GM11168 (cell line): Measurements from ENCODE around the gene LTB.

Experiments used
- in situ Hi-C: fragments of 300-500 bp; cut with MboI; formaldehyde crosslinking; loops from one replicate; pipeline ENCODE4 v1.12.0; 2022; ENCODE audit warnings: low sequenced_read_pairs; ENCODE audit not compliant: unreplicated experiment

The LTB gene

DNA sequence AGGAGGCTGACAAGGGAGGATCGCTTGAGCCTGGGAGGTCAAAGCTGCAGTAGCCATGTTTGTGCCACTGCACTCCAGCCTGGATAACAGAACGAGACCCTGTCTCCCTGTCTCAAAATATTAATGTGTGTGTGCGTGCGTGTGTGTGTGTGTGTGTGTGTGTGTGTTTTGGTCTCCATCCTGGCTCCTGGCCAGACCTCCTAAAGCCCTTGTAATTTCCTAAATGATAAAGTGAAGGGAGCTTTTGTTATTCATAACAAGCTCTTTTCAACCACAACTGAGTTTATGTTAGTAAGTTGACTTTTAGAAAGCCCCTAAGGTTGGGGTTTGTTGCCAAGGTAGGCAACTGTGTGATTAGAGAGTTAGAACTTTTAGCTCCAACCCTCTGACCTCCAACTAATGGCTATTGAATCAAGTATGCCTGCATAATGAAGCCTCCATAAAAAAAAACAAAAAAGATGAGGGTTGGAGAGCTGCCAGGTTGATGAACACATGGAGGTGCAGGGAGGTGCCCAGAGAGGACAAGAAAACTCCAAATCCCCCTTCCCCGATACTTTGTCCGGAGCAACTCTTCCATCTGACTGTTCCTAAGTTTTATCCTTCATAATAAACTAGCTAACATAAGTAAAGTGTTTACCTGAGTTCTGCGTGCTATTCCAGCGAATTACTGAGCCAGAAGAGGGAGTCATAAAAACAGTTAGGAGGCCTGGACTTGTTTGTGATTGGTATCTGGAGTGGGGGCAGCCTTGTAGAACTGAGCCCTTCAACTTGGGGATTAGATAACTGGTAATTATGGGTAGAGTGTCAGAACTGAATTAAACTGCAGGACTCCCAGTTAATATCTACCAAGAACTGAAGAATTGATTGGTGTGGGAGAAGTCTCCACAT is 27.5 kb upstream of the LTB start:
- in situ Hi-C loops, result no loop called here

DNA sequence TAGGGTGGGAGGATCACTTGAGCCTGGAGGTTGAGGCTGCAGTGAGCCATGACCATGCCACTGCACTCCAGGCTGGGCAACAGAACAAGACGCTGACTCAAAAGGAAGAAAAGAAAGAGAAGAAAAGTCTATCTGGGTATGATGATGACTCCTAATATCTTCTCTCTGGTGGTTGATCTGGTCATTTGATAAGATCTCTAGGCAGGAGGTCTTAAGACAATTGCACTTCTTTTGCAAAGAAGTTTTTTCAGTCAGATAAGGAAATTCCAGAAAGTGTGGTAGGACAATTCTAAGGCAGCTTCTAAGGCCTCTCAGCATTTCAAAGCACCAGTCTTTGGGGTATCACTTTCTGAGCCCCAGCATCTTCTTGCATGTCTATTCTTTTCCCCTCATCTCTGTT is 25.1 kb upstream of the LTB start:
- in situ Hi-C loops, result no loop called here

DNA sequence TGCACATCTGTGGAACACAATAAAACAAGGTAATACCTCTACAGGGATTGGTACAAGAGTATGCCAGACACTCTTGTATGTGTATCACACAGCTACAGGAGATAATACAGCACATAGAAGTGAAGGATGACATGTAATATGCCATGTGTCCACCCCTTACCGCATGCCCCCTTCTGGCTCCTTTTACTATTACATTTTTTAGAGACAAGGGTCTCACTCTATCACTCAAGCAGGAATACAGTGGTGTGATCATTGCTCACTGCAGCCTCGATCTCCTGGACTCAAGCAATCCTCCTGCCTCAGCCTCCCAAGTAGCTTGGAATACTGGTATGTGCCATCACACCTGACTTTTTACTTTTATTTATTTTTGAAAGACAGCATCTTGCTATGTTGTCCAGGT is 14.8 kb upstream of the LTB start:
- in situ Hi-C loops, result loop anchor here (5.0 kb wide), 1 partner anchor 105 kb away; no protein-coding TSS in a partner anchor

DNA sequence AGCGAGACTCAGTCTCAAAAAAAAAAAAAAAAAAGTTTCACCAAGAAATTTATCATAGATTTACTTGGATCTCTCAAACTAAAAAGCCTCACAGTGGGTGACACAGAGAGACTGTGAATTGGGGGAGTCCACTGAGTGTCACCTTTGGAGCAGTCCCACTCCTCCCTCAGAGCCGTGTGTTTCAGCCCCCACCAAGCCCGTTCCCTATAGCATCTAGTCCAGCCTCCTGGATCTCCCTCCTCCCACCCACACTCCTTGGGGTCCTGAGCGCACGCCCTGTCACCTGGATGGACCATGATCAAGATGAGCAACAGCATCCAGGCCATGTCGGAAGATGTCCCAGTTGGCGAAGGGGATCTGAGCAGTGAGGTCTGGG is 10.2 kb upstream of the LTB start:
- in situ Hi-C loops, result loop anchor here (5.0 kb wide), 1 partner anchor 45 kb away; the partner anchor contains the start of genes ATP6V1G2 and NFKBIL1

DNA sequence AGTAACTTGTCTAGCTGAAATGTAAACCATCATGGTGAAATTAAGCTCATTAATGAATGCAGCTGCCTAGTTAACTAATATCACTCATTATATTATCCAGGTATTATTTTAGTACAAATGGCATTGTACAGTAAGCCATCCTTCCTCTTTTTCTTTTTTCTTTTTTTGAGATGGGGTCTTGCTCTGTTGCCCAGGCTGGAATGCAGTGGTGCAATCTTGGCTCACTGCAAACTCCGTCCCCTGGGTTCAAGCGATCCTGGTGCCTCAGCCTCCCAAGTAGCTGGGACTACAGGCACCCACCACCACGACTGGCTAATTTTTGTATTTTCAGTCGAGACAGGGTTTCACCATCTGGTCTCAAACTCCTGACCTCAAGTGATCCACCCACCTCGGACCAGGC is 8.5 kb upstream of the LTB start:
- in situ Hi-C loops, result loop anchor here (5.0 kb wide), 1 partner anchor 43 kb away; the partner anchor contains the start of genes ATP6V1G2 and NFKBIL1

DNA sequence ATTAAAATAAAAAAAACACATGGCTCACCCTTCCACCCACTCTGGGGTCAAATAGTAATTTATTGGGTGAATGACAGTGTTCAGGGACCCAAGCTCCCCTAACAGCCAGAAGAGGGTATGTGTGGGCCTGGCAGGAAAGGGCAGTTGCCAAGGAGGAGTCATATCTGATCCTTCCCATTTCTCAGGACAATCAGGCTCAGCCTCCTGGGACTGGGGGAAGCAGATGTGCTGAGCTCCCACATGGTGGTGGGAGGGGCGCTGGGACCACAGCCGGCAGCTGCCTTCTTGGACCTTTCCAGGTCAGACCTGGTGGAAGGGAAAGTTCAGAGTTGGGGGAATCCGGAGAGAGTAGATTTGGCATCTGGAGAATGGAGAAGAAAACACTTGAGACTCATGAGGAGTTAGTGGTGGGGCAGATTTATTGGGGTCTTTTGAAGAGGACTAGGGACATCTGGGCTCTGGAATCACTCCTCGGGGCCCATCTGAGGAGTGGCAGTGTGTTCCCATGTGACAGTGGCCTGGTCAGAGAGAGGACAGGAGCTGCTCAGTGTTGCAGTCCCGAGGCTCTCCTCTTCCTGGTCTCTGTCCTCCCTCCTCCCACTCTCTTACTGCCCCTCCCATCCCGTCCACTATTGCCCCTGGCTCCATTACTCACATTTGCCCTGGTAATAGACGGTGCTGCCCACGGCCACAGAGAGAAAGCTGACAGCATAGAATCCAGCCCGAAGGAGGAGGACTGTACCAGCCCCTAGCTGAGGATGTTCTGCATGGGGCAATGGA is 6.8 kb upstream of the LTB start:
- in situ Hi-C loops, result no loop called here

DNA sequence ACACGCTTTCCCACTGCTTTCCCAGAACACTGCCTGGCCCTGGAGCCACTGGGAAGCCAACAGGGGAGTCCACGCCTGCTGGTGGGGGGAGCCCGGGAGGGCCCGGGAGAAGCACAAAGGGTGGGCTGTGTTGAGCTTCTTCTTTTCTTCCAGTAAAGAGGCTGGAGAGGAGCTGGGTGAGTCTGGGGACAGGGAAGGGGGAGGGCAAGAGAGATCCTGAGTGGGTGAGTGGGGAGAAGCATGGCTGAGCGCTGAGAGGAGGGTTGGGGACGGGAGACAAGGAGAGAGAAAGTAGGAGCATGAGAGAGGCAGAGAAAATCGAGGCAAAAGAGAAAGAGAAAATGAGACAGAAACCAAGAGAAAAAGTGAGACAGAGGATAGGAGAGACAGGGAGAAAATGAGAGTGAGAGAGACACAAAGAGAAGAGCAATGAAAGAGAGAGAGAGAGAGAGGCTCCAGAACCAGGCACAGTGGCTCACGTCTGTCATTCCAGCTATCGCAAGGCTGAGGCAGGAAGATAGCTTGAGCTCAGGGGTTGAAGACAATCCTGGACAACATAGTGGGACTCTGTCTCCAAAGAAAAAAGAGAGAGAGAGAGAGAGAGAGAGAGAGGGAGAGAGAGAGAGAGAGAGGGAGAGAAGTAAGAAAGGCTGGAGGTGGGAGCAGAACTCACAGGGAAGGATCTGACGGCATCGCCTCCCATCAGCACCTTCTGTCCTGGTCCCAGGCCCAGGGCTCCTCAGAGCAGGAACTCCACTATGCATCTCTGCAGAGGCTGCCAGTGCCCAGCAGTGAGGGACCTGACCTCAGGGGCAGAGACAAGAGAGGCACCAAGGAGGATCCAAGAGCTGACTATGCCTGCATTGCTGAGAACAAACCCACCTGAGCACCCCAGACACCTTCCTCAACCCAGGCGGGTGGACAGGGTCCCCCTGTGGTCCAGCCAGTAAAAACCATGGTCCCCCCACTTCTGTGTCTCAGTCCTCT is 5.9 kb upstream of the LTB start:
- in situ Hi-C loops, result no loop called here

DNA sequence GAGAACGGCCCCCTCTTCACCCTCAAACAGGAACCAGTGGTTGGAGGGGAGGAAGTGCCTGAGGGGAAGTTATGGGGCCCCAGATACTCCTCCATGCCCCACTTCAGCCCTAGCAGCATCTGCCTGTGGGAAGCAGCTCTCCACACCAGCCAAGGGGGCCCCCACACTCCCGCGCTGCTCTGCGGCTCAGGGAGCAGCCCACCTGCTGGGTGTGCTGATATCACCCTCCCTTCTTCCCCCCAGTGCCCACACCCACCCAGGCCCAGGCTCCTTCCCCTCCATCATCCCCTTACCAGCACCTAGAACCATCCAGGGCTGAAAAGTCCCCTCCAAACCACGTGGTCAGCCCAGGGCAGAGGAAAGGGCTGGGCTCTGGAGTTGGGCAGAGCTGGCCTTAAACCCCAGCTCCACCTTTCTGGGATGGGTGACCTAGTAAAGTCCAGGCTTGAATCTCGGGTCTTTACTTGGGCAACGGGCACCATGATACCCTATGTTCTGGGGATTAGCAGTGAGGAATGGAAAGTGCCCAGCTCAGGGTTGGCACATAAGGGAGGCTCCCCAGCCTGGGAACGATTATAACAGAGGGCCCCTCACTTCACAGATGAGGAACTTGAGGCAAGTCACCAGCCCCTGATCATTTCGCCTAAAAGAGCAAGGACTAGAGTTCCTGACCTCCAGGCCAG is 4.5 kb upstream of the LTB start:
- in situ Hi-C loops, result no loop called here

DNA sequence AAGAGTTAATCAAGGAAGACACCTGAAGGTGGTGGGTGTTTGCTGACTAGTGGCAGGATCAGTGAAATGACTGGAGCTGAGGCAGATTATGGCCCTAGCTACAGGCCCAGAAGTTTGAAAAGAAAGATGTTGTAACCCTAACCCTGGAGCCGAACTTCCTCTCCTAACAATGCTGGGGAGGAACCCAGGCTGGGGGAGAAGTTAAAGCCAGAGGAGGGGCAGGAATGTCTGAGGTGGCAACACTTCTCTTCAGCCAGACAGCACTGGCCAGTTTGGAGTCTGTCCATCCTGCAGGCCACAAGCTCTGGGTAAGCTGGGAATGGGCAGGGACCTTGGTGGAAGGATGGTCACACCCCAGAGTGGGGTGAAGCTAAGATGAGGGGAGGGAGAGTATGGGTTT is 3.8 kb upstream of the LTB start, which contains the start of gene LST1:
LST1 (plus strand) TSS at position 270 of the 400 bp plus-strand sequence. CDS start 1,023 bp downstream, outside the sequence.
- in situ Hi-C loops, result no loop called here

DNA sequence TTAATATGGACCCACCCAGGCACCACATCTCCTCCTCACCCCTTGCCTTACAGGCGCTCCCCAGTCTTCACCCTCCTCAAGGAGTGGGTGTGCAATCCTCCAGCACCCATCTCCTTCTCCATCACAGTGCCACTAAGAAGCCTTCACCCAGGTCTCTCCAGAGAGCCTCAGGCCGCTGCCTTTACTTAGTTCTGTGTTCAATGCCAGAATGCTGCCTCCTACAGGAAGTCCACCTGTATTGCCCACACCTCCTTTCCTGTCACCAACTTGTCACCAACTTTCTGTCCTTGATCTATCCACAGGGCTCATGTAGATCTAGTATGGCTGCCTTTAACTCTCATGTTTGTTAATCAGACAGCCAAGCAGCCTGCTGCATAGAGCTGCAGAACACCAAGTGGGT is 3.3 kb upstream of the LTB start:
- in situ Hi-C loops, result no loop called here

DNA sequence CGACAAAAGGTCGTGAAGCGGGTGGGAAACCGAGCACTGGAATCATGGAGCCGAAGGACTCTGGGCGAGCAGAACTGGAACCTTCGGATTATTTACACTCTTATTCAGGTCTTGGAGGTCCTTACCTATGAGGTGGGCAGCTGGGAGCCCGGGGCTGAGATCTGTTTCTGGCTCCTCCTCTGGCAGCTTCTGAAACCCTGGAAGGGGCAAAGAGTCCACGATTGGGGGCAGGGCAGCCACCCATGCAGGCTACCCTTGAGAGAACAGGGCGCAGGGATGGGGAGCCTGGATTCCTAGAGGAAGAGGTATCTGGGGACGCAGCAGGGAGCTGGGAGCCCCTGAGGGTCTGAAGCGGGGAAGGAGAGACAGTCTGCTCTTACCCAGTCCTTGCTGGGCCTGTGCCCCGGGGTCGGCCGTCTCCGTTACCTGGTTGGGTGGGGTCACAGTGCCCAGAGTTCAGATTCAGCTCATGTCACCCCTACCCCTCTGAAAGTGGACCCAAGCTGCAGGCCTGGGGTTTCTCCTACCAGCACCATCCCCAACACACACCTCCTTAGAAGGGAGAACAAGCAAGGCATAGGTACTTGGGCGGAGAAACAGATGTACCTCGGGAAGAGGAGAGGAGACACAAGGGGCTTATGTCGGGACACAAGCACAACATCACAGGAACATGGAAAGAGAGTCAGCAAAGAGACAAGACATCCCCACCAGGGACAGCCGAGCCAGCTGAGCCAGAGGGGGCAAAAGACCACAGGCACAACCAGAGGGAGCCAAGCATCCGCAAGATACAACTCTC is 592 bp downstream of the LTB start:
- in situ Hi-C loops, result no loop called here

DNA sequence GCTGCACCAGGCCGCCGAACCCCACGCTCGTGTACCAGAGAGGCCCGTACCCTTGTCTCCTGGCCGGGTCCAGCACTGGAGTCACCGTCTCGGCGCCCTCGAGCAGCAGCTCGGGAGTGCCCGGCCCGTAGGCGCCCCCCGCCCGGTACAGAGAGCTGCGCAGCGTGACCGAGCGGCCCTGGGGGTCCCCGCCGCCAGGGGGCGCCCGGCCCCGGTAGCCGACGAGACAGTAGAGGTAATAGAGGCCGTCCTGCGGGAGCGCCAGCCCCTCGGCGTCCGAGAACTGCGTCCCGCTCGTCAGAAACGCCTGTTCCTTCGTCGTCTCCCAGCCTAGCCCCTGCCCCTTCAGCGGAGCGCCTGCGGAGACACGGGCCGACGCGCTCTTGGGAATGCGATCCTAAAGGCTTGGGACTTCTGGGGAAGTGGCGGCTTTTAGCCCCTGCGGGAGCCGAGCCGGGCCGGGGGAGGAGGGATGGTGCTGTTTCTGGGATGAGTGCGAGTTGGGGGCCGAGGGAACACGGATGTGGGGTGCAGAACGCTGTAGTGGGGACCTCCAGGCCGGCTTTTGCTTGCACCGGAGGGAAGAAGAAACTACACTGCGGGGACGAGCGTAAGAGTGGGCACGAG is 1.3 kb downstream of the LTB start:
- in situ Hi-C loops, result no loop called here

DNA sequence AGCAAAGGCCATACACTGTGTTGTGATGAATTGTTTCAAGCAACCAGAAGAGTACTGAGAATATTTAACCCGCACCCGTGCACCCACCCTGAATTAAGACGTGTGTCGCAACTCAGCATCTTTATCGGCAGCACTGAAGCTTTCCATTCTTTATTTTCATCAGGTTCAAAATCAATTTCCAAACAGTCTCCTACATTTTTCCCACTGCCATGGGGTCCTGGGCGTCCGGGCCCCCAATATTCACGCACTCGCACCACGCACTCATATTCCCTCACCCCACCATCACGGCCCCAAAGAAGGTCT is 1.8 kb downstream of the LTB start:
- in situ Hi-C loops, result no loop called here

DNA sequence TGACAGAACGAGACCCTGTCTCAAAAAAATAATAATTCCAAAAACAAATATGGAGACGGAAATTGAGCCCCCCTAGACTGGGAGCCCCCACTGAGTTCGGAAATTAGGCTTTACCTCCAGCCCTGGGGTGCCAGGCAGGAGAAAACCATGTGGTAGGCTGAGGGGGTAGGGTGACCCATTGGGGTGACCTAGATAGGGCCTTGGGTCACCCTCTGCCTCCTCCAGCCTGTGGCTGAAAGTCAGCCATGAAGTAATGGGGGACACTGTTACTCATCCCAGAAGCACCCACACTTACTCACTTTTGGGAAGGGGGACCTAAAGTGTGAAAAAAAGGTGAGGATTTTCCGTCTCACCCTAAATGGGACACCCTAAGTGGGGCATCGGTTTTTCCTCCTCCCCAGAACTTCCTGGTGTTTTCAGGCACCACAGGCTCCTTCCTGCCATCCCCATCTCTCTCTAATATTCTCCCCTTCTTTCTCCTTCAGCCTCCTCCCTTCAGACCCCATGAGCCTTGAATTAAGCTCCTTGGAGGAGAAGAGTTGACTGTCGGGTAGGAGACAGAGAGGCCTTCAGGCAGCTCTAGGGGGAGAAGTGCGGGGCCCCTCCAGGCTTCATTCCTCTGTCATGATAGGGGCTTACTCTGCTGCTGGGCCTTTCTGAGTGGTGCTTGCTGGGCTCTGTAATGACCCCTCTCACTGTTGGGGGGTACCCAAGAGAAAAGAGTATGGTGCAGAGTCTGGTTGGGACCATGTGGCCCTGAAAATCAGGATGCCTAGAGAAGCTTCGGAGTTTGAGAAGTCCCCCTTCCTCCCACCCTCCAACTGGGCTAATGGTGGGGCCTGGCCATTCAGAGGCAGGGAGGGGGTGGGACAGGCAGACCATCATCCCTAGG is 2.4 kb downstream of the LTB start:
- in situ Hi-C loops, result no loop called here

DNA sequence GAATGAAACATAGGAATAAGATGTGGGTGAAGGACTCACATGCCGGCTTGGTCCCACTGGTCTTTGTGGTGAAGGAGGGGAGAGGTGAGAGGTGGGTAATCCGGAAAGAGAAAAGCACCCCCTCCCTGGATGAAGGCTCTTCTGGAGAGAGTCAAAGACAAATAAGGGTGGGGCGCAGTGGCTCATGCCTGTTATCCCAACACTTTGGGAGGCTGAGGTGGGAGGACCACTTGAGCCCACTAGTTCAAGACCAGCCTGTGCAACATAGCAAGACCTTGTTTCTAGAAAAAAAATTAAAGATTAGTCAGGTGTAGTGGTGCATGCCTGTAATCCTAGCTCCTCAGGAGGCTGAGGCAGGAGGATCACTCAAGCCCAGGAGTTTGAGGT is 3.1 kb downstream of the LTB start:
- in situ Hi-C loops, result no loop called here

DNA sequence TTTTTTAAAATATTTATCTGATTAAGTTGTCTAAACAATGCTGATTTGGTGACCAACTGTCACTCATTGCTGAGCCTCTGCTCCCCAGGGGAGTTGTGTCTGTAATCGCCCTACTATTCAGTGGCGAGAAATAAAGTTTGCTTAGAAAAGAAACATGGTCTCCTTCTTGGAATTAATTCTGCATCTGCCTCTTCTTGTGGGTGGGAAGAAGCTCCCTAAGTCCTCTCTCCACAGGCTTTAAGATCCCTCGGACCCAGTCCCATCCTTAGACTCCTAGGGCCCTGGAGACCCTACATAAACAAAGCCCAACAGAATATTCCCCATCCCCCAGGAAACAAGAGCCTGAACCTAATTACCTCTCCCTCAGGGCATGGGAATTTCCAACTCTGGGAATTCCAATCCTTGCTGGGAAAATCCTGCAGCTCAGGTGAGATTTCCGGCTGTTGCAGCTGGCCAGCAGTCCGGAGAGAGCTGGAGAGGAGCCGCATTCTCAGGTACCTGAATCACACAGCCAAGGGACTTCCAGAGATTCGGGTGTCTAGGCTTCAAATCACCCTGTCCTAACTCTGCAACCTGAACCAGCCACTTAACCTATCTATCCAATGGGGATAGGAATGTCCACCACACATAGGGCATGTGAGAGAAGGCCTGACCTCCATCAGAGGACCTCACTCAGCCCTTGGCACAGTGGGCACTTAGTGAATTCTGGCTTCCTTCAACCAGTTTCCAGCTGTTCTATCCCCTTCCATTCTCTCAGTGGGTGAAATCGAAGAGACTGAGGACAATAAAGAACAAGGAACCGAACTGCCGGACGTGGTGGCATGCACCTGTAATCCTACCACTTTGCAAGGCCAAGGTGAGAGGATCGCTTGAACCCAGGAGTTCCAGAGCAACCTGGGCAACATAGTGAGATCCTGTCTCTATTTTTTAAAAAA is 3.8 kb downstream of the LTB start:
- in situ Hi-C loops, result no loop called here

DNA sequence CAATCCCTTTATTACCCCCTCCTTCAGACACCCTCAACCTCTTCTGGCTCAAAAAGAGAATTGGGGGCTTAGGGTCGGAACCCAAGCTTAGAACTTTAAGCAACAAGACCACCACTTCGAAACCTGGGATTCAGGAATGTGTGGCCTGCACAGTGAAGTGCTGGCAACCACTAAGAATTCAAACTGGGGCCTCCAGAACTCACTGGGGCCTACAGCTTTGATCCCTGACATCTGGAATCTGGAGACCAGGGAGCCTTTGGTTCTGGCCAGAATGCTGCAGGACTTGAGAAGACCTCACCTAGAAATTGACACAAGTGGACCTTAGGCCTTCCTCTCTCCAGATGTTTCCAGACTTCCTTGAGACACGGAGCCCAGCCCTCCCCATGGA is 4.7 kb downstream of the LTB start:
- in situ Hi-C loops, result no loop called here
